ENCODE data around the gene SLC25A44. TPM values are rescaled to one million over a fixed set of nuclear protein-coding genes. Genes with fewer than 3 reads are reported as not detected.

SLC25A44 gene
- total RNA-seq, 2 donors from 2014 or later = 15.5 to 18.5 TPM

GRCh38 chr1:156251527-156251926 is 57.6 kb downstream of the SLC25A44 start:
- Histone ChIP-seq H3K4me1 (peaks cover 0 to 35% of the 10 kb centered on the region in 2 donors), H3K4me3 (no peak overlapping the region), H3K36me3 (peaks cover 65% of the 10 kb centered on the region), H3K27ac (no peak overlapping the region), H3K9me3 (no peaks in the 10 kb centered on the region), H3K27me3 (no peaks in the 10 kb centered on the region)
- no peak for TF ChIP-seq CTCF (IDR thresholded peaks at IDR 0.05)
- DNase-seq (ENCODE audit: low spot score) = no peak

GRCh38 chr1:156253634-156254033 is 59.7 kb downstream of the SLC25A44 start:
- Histone ChIP-seq H3K27ac (no peak overlapping the region), H3K4me3 (no peak overlapping the region), H3K9me3 (no peaks in the 10 kb centered on the region), H3K27me3 (no peaks in the 10 kb centered on the region), H3K36me3 (peaks cover 86% of the 10 kb centered on the region), H3K4me1 (peaks cover 0 to 18% of the 10 kb centered on the region in 2 donors)
- no peak for TF ChIP-seq CTCF (IDR thresholded peaks at IDR 0.05)
- no peak for DNase-seq (ENCODE audit: low spot score)

- H3K36me3 ChIP-seq = peaks cover 87% of the 10 kb centered on the region
- no peak for TF ChIP-seq CTCF (IDR thresholded peaks at IDR 0.05)
- H3K27me3 ChIP-seq = no peaks in the 10 kb centered on the region
- H3K4me3 ChIP-seq = no peak overlapping the region
- no peak for DNase-seq (ENCODE audit: low spot score)
- no peak overlapping the region for H3K27ac ChIP-seq
- no peaks in the 10 kb centered on the region for H3K4me1 ChIP-seq
- no peaks in the 10 kb centered on the region for H3K9me3 ChIP-seq
These were observed 63.8 kb downstream of the SLC25A44 start for GRCh38 chr1:156257711-156258110.

- Histone ChIP-seq H3K9me3 (no peaks in the 10 kb centered on the region), H3K27me3 (no peaks in the 10 kb centered on the region), H3K27ac (no peak overlapping the region), H3K4me1 (no peaks in the 10 kb centered on the region), H3K36me3 (peaks cover 87% of the 10 kb centered on the region), H3K4me3 (no peak overlapping the region)
- no peak for TF ChIP-seq CTCF (IDR thresholded peaks at IDR 0.05)
- no peak for DNase-seq (ENCODE audit: low spot score)
These were observed 65.0 kb downstream of the SLC25A44 start for GRCh38 chr1:156258859-156259258.

GRCh38 chr1:156259805-156260204 is 65.9 kb downstream of the SLC25A44 start:
- no peak overlapping the region for H3K27ac ChIP-seq
- no peaks in the 10 kb centered on the region for H3K9me3 ChIP-seq
- H3K4me1 ChIP-seq = no peaks in the 10 kb centered on the region
- no peak overlapping the region for H3K4me3 ChIP-seq
- peaks cover 88% of the 10 kb centered on the region for H3K36me3 ChIP-seq
- no peak for DNase-seq (ENCODE audit: low spot score)
- no peaks in the 10 kb centered on the region for H3K27me3 ChIP-seq
- no peak for TF ChIP-seq CTCF (IDR thresholded peaks at IDR 0.05)

- DNase-seq (ENCODE audit: low spot score) = no peak
- H3K4me3 ChIP-seq = no peak overlapping the region
- H3K4me1 ChIP-seq = no peaks in the 10 kb centered on the region
- no peak for TF ChIP-seq CTCF (IDR thresholded peaks at IDR 0.05)
- no peaks in the 10 kb centered on the region for H3K27me3 ChIP-seq
- peaks cover 92% of the 10 kb centered on the region for H3K36me3 ChIP-seq
- H3K27ac ChIP-seq = no peak overlapping the region
- no peaks in the 10 kb centered on the region for H3K9me3 ChIP-seq
These were observed 67.0 kb downstream of the SLC25A44 start for GRCh38 chr1:156260896-156261295.

All from right atrium auricular region (tissue), 2 donors.